Kidney (tissue), 14 donors: ENCODE measurements around the gene RHO. TPM values are rescaled to one million over a fixed set of nuclear protein-coding genes. Genes with fewer than 3 reads are reported as not detected.
A peak's percentile ranks its signal among the peaks of the same experiment; 100 is the strongest.

Experiments
- DNase-seq, 5 donors: peaks; one replicate each; pipeline ENCODE4 v3.0.0-alpha.2; 2013 to 2020
- FAIRE-seq: peaks from 2 replicates; lab custom pipeline; 2012; peaks lifted over from hg19 to GRCh38; lab: Jason Lieb, UNC
- H3K27ac ChIP-seq, 2 donors: one replicate each; pipeline ENCODE4 v1.7.0; 2013; ENCODE audit warnings: low read depth in 2 of 2, low read length in 2 of 2, inconsistent platforms in 1 of 2
- H3K27me3 ChIP-seq: one replicate; pipeline ENCODE4 v1.7.1; 2013; ENCODE audit warnings: low read length, inconsistent platforms; ENCODE audit not compliant: control insufficient read depth, insufficient read depth
- H3K36me3 ChIP-seq, 3 donors: one replicate each; pipeline versions ENCODE4 v1.7.0 to v1.7.1; 2013; ENCODE audit warnings: low read length in 3 of 3, control low read depth in 1 of 3, inconsistent platforms in 1 of 3; ENCODE audit not compliant: insufficient read depth in 3 of 3, control insufficient read depth in 2 of 3
- H3K4me1 ChIP-seq, 3 donors: one replicate each; pipeline versions ENCODE4 v1.7.0 to v1.7.1; 2013; ENCODE audit warnings: low read length in 3 of 3, inconsistent platforms in 1 of 3, low read depth in 1 of 3; ENCODE audit not compliant: control insufficient read depth in 2 of 3, insufficient read depth in 2 of 3
- H3K4me3 ChIP-seq, 3 donors: one replicate each; pipeline versions ENCODE4 v1.7.0 to v1.8.1; 2013; ENCODE audit warnings: low read length in 3 of 3, control low read depth in 1 of 3, inconsistent platforms in 1 of 3
- H3K9ac ChIP-seq, 3 donors: one replicate each; pipeline versions ENCODE4 v1.7.0 to v1.7.1; 2013; ENCODE audit warnings: low read length in 3 of 3, control low read depth in 1 of 3, inconsistent platforms in 1 of 3
- H3K9me3 ChIP-seq, 3 donors: one replicate each; pipeline versions ENCODE4 v1.7.0 to v1.7.1; 2013; ENCODE audit warnings: low read length in 3 of 3, control low read depth in 1 of 3, inconsistent platforms in 1 of 3; ENCODE audit not compliant: control insufficient read depth in 2 of 3, insufficient read depth in 1 of 3
- CTCF ChIP-seq: IDR thresholded peaks from 3 replicates; pipeline ENCODE4 v1.5.1; 2012; ENCODE audit warnings: mild to moderate bottlenecking, moderate library complexity, borderline replicate concordance; ENCODE audit not compliant: insufficient read depth; ENCODE audit errors: extremely low read depth
- intact Hi-C: fragments of 100-400 bp; cut with DNase I; formaldehyde crosslinking; loops from one replicate; pipeline ENCODE4 v1.11.1; 2022
- polyA plus RNA-seq: library from polyadenylated mRNA; stranded (reverse); fragments of 350-450 nt; fragmentation: Illumina TruSeq; extraction: RNeasy Lipid Tissue Mini Kit (QIAGEN cat#74804); gene quantifications from one replicate; pipeline ENCODE4 v1.2.3, GENCODE V29; 2014; ENCODE audit warnings: low read depth, low replicate concordance; ENCODE audit not compliant: insufficient read depth
- total RNA-seq: library from RNA; stranded (reverse); fragmentation: NEBNext Ultra II Directional; extraction: Animal tissue kit (Norgen Biotek cat#: 25700); gene quantifications from one replicate; pipeline ENCODE4 v1.2.1, GENCODE V29; 2021
- donor health status: control.
- donor health status: control.
- donor health status: control.
- donor health status: control.
- donor health status: control.
- donor health status: DM: yes; HTN: yes; CAD: no.
- donor health status: Normal renal cell carcinoma (clear cell type).

The RHO gene
- total and polyA plus RNA-seq, 2 donors from 2014 or later = not detected

GRCh38 chr3:129519449-129519848, 9.0 kb upstream of the RHO start:
- Histone ChIP-seq H3K9ac (no peak overlapping the region), H3K27ac (no peak overlapping the region), H3K27me3 (no peaks in the 10 kb centered on the region), H3K4me3 (no peak overlapping the region), H3K4me1 (no peaks in the 10 kb centered on the region), H3K36me3 (peaks cover 0 to 6% (median 0%) of the 10 kb centered on the region in 3 donors), H3K9me3 (no peaks in the 10 kb centered on the region)
- FAIRE-seq (no peak), DNase-seq (no peak)
- TF ChIP-seq CTCF = no peak
- intact Hi-C loops = no loop called here

- FAIRE-seq (no peak), DNase-seq (no peak)
- H3K27ac ChIP-seq = no peak overlapping the region
- H3K4me1 ChIP-seq = no peaks in the 10 kb centered on the region
- no peaks in the 10 kb centered on the region for H3K27me3 ChIP-seq
- no peak overlapping the region for H3K4me3 ChIP-seq
- peaks cover 0 to 6% (median 0%) of the 10 kb centered on the region in 3 donors for H3K36me3 ChIP-seq
- H3K9me3 ChIP-seq = no peaks in the 10 kb centered on the region
- intact Hi-C loops = no loop called here
- no peak overlapping the region for H3K9ac ChIP-seq
- TF ChIP-seq CTCF = no peak
Observed at GRCh38 chr3:129519896-129520715, 8.3 kb upstream of the RHO start.

- Histone ChIP-seq H3K9me3 (no peaks in the 10 kb centered on the region), H3K27ac (no peak overlapping the region), H3K4me1 (no peaks in the 10 kb centered on the region), H3K36me3 (peaks cover 0 to 6% (median 0%) of the 10 kb centered on the region in 3 donors), H3K27me3 (no peaks in the 10 kb centered on the region), H3K4me3 (no peak overlapping the region), H3K9ac (no peak overlapping the region)
- no peak for FAIRE-seq
- no peak for DNase-seq
- TF ChIP-seq CTCF = no peak
- intact Hi-C loops = no loop called here
Observed at GRCh38 chr3:129520960-129521359, 7.5 kb upstream of the RHO start.

- Histone ChIP-seq H3K27ac (no peak overlapping the region), H3K9ac (no peak overlapping the region), H3K27me3 (no peaks in the 10 kb centered on the region), H3K9me3 (no peaks in the 10 kb centered on the region), H3K4me1 (no peaks in the 10 kb centered on the region), H3K4me3 (no peak overlapping the region), H3K36me3 (no peaks in the 10 kb centered on the region)
- FAIRE-seq (no peak), DNase-seq (peak in 3 of 5 donors; percentile 37 to 60 (median 42))
- no peak for TF ChIP-seq CTCF
- intact Hi-C loops = no loop called here
Observed at GRCh38 chr3:129521611-129522010, 6.8 kb upstream of the RHO start.
